Measurements from ENCODE around the gene TRIM44. TPM values are rescaled to one million over a fixed set of nuclear protein-coding genes. Genes with fewer than 3 reads are reported as not detected.

TRIM44 gene
- total and polyA plus RNA-seq, 8 donors, result 5.1 to 65.3 (median 19.1) TPM

- H3K4me1 ChIP-seq, result peaks cover 7 to 20% (median 12%) of the 10 kb centered on the region in 4 donors
- WGBS, 5 donors, result 75 to 93% (median 90%) methylated on average over 2 of the region's 2 CpGs
- TF ChIP-seq, protein P1, sequence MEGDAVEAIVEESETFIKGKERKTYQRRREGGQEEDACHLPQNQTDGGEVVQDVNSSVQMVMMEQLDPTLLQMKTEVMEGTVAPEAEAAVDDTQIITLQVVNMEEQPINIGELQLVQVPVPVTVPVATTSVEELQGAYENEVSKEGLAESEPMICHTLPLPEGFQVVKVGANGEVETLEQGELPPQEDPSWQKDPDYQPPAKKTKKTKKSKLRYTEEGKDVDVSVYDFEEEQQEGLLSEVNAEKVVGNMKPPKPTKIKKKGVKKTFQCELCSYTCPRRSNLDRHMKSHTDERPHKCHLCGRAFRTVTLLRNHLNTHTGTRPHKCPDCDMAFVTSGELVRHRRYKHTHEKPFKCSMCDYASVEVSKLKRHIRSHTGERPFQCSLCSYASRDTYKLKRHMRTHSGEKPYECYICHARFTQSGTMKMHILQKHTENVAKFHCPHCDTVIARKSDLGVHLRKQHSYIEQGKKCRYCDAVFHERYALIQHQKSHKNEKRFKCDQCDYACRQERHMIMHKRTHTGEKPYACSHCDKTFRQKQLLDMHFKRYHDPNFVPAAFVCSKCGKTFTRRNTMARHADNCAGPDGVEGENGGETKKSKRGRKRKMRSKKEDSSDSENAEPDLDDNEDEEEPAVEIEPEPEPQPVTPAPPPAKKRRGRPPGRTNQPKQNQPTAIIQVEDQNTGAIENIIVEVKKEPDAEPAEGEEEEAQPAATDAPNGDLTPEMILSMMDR (IDR thresholded peaks at IDR 0.05), result no peak
- TF ChIP-seq POLR2AphosphoS5 (IDR thresholded peaks at IDR 0.05), result no peak
- TF ChIP-seq POLR2A (IDR thresholded peaks at IDR 0.05), result no peak
- no peak for TF ChIP-seq EP300 (IDR thresholded peaks at IDR 0.05)
- no peak overlapping the region for H3K27ac ChIP-seq
- H3K36me3 ChIP-seq, result peaks cover 16 to 36% (median 34%) of the 10 kb centered on the region in 4 donors
- intact Hi-C loops (cut with DNase I; ENCODE audit: low total_unique reads), result no loop called here
- H3K9me3 ChIP-seq, result no peaks in the 10 kb centered on the region
- no peaks in the 10 kb centered on the region for H3K27me3 ChIP-seq
- no peak overlapping the region for H3K4me3 ChIP-seq
- no peak for DNase-seq
These were observed 61.3 kb downstream of the TRIM44 start for GRCh38 chr11:35723913-35724312.

DNA sequence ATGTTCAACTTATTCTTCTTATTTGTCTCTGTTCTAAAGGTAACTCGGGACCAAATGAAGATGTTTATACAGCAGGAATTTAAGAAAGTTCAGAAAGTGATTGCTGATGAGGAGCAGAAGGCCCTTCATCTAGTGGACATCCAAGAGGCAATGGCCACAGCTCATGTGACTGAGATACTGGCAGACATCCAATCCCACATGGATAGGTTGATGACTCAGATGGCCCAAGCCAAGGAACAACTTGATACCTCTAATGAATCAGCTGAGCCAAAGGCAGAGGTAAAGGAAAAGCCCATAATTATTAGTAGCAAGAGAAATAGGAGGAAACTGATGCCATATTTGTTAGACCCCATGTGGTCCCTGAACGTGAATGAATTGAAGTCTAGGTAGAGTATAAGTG lies 63.3 kb downstream of the TRIM44 start:
- peaks cover 16 to 56% (median 44%) of the 10 kb centered on the region in 4 donors for H3K36me3 ChIP-seq
- no peaks in the 10 kb centered on the region for H3K27me3 ChIP-seq
- H3K4me1 ChIP-seq, result peaks cover 7 to 20% (median 12%) of the 10 kb centered on the region in 4 donors
- H3K9me3 ChIP-seq, result peaks cover 0 to 16% (median 5%) of the 10 kb centered on the region in 4 donors
- intact Hi-C loops (cut with DNase I; ENCODE audit: low total_unique reads), result no loop called here
- no peak for DNase-seq
- peak in 1 of 3 donors; percentile 4 for TF ChIP-seq POLR2AphosphoS5 (IDR thresholded peaks at IDR 0.05)
- TF ChIP-seq, protein P1 (IDR thresholded peaks at IDR 0.05), result no peak
- no peak overlapping the region for H3K4me3 ChIP-seq
- WGBS, 5 donors, result 84 to 95% (median 94%) methylated on average over 2 of the region's 2 CpGs
- no peak overlapping the region for H3K27ac ChIP-seq

DNA sequence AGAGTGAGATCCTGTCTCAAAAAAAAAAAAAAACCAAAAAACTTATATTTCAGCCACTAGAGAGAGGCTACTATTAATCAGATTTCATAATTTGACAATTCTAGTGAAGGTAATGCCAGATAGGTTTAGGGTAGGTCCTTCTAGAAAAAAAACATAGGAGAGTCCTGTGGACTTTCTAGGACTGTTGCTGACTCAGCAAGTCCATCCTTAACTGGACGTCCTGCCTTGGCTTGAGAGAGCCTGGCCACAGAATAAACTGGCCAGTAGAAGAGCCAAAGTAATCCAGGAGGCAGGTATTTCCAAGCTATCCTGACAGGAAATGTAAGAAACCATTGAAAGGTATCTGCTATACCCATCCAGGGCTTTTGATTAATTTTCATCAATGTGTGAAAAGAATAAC lies 64.6 kb downstream of the TRIM44 start:
- TF ChIP-seq POLR2AphosphoS5 (IDR thresholded peaks at IDR 0.05), result no peak
- TF ChIP-seq, protein P1 (IDR thresholded peaks at IDR 0.05), result no peak
- TF ChIP-seq EP300 (IDR thresholded peaks at IDR 0.05), result no peak
- no peak for TF ChIP-seq POLR2A (IDR thresholded peaks at IDR 0.05)
- WGBS, 5 donors, result 60 to 84% (median 74%) methylated on average over 1 of the region's 1 CpG
- Histone ChIP-seq H3K4me3 (no peak overlapping the region), H3K36me3 (peaks cover 16 to 58% (median 45%) of the 10 kb centered on the region in 4 donors), H3K27me3 (no peaks in the 10 kb centered on the region), H3K27ac (no peak overlapping the region), H3K4me1 (peaks cover 2 to 11% (median 6%) of the 10 kb centered on the region in 4 donors), H3K9me3 (peaks cover 0 to 19% (median 6%) of the 10 kb centered on the region in 4 donors)
- no peak for DNase-seq
- intact Hi-C loops (cut with DNase I; ENCODE audit: low total_unique reads), result no loop called here

GRCh38 chr11:35730254-35730653 lies 67.7 kb downstream of the TRIM44 start:
- Histone ChIP-seq H3K27ac (no peak overlapping the region), H3K27me3 (no peaks in the 10 kb centered on the region), H3K9me3 (peaks cover 0 to 19% (median 6%) of the 10 kb centered on the region in 4 donors), H3K36me3 (peaks cover 16 to 63% (median 47%) of the 10 kb centered on the region in 4 donors), H3K4me3 (no peak overlapping the region), H3K4me1 (peaks cover 0 to 10% (median 4%) of the 10 kb centered on the region in 4 donors)
- intact Hi-C loops (cut with DNase I; ENCODE audit: low total_unique reads), result no loop called here
- no peak for DNase-seq
- TF ChIP-seq POLR2AphosphoS5 (IDR thresholded peaks at IDR 0.05) (no peak), POLR2A (IDR thresholded peaks at IDR 0.05) (no peak)

GRCh38 chr11:35734669-35735410 lies 72.3 kb downstream of the TRIM44 start:
- no peak overlapping the region for H3K4me3 ChIP-seq
- no peak for DNase-seq

More at GRCh38 chr11:35734669-35735410, 72.3 kb downstream of the TRIM44 start:
- Histone ChIP-seq H3K9me3 (peaks cover 0 to 14% (median 6%) of the 10 kb centered on the region in 4 donors), H3K27me3 (no peaks in the 10 kb centered on the region), H3K4me1 (peaks cover 0 to 13% (median 6%) of the 10 kb centered on the region in 4 donors), H3K36me3 (peaks cover 5 to 52% (median 44%) of the 10 kb centered on the region in 4 donors), H3K27ac (no peak overlapping the region)
- 29 to 74% (median 66%) methylated on average over 2 of the region's 2 CpGs for WGBS, 5 donors
- no peak for TF ChIP-seq EP300 (IDR thresholded peaks at IDR 0.05)
- TF ChIP-seq POLR2A (IDR thresholded peaks at IDR 0.05), result no peak
- TF ChIP-seq POLR2AphosphoS5 (IDR thresholded peaks at IDR 0.05), result no peak
- TF ChIP-seq, protein P1 (IDR thresholded peaks at IDR 0.05), result no peak
- intact Hi-C loops (cut with DNase I; ENCODE audit: low total_unique reads), result no loop called here
